Uterus (tissue), 2 donors: ENCODE measurements around the gene PARD3.

ENCODE experiments used
- POLR2A ChIP-seq, 2 donors: fragments of 450-650 bp; IDR thresholded peaks; one replicate each; pipeline ENCODE4 v1.6.1; 2016; ENCODE audit warnings: antibody characterized with exemption in 2 of 2, mild to moderate bottlenecking in 1 of 2, moderate library complexity in 1 of 2
- TF ChIP-seq, protein P1 (sequence below), 4 experiments: fragments of 200-600 bp in 2 of 4; fragments of 450-650 bp in 2 of 4; sonication (generic) in 2 of 4; IDR thresholded peaks; one replicate each; pipeline ENCODE4 v1.5.1; 2016 to 2019; ENCODE audit warnings: antibody characterized with exemption in 4 of 4, mild to moderate bottlenecking in 2 of 4, moderate library complexity in 1 of 4

DNA sequence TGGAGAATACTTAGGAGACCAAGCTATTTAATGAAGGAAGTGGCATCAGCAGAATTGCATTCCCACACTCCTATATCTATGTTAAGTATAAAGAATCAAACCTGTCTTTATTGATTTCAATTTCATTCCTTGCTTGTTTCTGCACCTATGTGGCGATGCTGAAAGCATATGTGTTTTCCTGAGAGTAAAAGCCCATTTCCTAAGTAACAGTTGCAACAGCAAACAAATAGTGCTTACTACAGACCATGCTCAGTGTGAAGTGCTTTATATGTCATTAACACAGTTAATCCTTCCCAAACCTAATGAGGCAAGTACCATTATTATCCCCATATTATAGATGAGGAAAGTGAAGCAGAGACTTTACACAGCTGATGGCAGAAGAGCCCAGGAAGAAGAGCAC is 552.1 kb downstream of the PARD3 start:
- TF ChIP-seq, protein P1, sequence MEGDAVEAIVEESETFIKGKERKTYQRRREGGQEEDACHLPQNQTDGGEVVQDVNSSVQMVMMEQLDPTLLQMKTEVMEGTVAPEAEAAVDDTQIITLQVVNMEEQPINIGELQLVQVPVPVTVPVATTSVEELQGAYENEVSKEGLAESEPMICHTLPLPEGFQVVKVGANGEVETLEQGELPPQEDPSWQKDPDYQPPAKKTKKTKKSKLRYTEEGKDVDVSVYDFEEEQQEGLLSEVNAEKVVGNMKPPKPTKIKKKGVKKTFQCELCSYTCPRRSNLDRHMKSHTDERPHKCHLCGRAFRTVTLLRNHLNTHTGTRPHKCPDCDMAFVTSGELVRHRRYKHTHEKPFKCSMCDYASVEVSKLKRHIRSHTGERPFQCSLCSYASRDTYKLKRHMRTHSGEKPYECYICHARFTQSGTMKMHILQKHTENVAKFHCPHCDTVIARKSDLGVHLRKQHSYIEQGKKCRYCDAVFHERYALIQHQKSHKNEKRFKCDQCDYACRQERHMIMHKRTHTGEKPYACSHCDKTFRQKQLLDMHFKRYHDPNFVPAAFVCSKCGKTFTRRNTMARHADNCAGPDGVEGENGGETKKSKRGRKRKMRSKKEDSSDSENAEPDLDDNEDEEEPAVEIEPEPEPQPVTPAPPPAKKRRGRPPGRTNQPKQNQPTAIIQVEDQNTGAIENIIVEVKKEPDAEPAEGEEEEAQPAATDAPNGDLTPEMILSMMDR (IDR thresholded peaks at IDR 0.05): no peak
- TF ChIP-seq POLR2A (IDR thresholded peaks at IDR 0.05): no peak
